NCI-H146 treated with DMSO at 0.1 percent for 48 hours (cell line): Measurements from ENCODE around the gene RSU1.
A peak's percentile ranks its signal among the peaks of the same experiment; 100 is the strongest.

Experiments used
- DNase-seq: peaks from one replicate; lab custom pipeline; 2025; ENCODE audit not compliant: unreplicated experiment; lab: John Stamatoyannopoulos, UW

Gene RSU1

DNA sequence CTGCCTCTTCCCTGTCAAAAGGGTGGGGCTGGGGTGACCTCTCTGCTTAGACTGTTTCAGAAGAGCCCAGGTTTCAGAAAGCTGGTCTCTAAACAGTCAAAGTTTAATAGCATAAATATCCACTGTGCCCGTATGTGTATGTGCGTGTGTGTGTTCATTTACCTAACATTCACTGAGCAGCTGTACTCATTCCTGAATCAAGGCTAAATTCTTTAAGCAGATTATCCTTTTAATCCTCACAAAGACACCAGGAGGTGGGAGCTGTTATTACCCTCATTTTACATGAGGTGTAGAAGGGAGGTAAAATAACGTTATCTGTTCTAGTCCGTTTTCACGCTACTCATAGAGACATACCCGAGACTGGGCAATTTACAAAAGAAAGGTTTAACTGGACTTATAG, 72.2 kb downstream of the RSU1 start:
- DNase-seq, result no peak

DNA sequence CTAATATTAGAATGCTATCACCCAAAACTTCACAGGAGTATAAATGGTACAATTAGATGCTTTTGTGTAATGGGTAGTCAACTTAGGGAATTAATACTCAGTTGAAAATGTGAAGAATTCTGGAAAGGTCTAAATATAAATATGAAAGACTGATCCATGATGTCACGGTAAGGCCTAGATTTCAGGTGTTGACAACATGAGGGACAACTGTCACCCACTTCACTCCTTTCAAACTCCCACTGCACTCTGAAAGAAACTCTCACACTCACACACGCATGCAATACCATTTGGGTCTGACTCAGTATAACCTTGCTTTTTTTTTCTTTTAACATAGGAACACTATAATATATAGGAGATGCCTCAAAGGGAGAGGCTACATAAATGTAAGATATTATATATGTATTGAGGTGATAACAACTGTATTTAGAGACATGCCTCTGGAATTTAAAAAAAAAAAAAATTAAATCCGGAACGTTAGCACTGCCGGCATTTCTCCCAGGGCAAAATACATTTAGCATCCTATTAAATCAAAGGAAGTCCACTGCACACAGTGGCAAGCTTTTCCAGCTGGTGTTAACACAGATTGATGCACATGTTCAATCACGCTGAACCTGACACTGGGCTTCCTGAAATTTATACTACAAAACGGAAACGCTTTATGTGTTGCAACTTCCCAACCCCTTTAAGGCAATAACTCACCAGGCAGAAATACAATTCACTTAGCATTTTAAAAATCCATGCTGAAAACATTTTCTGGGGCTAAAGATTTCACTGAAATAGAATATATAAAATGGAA, 74.9 kb downstream of the RSU1 start:
- peak; percentile 57 for DNase-seq

DNA sequence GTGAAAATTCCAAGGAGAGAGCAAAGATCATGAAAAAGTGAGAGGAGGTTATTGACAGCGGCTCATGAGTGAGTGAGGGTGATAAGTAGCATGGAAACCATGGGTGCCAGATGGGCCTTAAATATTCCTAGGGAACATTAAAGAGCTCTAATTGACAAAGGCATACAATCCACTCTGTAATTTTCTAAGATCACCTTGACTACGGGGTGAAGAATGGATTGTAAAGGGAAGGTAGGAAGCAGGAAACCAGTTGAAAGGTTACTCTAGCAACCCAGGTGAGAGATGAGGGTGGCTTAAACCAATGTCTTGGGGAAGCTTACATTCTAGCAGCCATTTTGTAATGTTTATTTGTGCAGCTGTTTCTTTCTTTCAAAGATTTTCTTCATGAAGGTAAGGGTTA, 75.7 kb downstream of the RSU1 start:
- peak; percentile 100 for DNase-seq

DNA sequence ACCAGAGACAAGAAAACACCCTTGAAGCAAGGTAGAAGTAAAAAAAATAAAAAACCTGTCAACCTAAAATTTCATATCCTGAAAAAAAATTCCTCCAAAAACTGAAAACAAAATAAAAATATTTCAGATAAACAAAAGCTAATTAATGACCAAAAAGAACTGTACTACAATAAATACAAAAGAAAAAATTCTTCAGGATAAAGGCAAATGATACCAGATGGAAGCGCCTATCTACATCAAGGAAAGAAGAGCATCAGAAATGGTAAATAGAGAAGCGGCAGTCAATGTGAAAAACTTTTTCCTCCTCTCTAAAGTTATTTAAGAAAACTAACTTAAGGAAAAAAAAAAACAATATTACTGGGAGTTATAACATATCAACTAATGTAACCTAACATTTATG, 79.8 kb downstream of the RSU1 start:
- DNase-seq, result no peak

DNA sequence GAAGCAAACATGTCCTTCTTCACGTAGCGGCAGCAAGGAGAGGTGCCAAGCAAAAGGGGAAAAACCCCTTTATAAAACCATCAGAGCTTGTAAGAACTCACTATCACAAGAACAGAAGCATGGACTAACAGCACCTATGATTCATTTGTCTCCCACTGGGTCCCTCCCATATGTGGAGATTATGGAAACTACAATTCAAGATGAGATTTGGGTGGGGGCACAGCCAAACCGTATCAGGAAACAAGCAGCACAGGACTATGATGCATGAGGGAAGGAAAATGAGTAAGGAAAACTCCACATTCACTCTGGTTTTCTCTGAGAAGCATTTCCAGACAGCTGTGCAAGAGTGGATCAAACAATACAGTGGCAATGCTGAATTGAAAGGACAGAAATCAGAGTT, 81.6 kb downstream of the RSU1 start:
- no peak for DNase-seq

DNA sequence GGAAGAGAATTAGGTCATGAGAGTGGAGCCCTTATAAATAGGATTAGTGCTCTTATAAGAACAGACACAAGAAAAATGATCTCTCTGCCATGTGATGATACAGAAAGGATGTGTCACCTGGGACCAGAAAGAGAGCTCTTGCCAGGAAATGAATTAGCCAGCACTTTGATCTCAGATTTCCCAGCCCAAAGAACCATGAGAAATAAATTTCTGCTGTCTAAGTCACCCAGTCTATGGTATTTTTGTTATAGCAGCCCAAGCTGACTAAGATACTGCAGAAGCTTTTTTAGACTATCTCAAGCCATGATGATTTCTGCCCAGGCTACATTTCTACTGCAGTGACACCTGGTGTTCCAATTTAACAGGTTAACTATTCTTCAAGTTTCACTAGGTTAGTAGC, 84.8 kb downstream of the RSU1 start:
- no peak for DNase-seq

DNA sequence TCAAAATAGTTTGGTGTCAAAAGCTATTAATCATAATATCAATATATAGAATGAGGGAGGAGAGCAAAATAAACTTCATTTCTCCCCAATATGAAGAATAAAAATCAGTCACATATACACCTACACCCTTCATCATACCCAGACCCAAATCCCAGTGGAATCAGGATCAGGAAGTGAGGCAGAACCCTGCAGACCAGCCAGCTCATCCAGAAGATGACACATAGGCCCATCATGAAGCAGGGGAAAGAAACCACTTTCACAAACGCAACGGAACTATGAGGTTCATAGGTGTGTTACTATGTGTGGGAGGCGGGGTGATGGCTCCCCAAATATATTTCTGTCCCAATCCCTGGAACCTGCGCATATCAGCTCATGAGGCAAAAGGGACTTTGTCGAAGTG, 89.0 kb downstream of the RSU1 start:
- DNase-seq, result no peak

DNA sequence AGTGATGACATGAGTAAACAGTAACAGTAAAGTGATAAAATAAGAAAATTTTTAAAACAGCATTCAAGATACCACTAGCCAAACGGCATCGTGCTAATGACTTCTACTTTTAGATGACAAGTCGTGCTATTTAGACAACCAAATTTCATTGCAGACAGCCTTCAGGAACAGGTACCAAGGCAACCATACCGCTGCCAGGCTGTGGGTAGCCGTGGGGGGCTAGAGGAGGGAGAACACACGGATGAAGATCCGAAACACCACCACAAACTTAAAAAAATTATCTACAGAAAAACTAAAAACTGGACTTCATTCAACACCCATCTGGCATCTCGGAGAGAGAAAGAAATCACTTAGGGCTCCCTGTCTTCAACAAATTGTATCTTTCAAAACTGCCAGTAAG, 89.6 kb downstream of the RSU1 start:
- DNase-seq, result no peak

DNA sequence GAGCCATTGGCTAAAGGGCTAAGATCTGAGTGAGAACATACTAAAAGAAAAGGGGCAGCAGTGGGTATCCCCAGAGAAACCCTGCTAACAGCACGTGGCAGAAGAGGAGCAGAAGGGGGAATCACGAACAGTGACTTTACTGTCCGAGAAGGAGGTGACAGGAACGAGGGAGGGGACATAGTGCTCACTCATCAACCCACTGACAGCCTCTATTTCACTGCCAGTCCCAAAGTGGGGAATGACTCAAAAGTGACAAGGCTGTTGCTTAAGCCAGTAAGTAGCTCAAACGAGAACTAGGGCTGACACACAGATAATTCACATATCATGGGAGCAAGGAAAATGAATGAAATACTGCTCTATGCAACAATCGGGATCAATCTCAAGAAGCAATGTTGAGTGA, 92.7 kb downstream of the RSU1 start:
- DNase-seq, result no peak

DNA sequence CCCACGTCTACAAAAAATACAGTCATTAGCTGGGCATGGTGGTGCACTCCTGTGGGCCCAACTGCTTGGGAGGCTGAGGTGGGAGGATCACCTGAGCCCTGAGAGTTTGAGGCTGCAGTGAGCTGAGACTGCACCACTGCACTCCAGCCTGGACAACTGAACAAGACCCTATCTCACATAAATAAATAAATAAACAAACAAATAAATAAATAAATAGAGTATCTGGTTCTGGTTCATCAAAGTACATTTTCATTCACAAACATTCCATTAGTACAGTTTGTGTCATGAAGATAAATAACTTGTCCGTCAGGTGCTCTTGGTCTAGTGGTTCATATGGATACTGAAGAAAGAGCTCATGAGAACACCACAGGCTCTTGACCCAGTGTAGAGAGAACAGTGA, 96.4 kb downstream of the RSU1 start:
- no peak for DNase-seq

DNA sequence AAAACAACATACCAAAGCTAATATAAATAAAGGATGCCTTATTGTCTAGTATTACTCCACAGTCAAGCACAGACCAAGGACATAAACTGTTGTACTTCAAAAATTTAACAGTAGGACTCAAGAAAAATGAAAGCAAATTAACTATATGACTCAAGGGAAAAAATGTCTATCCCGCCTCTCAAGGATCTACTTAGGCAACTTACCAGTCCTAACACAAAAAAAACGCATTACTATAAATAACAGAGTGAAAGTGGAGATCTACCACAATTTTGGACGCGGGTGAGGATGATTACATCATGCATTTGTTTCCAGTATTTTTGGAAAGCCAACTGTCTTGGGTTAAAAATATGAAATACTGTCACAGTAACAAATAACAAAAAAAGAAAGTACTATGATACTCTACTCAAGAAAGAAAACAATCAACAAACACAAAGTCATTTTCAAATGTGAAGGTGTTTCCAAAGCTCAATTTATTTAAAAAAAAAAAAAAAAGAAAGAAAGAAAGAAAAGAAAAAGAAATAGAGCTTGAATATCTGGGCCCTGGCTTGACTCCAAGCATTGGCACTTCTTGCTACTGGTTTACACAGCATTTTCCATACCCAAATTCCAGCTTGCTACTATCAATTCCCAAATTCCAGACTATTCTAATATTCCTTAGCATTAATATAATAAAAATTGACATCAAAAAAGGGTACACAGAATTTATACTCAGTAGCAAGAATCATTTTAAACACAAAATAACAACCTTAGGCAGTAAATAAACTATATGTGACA, 99.4 kb downstream of the RSU1 start:
- DNase-seq, result no peak

DNA sequence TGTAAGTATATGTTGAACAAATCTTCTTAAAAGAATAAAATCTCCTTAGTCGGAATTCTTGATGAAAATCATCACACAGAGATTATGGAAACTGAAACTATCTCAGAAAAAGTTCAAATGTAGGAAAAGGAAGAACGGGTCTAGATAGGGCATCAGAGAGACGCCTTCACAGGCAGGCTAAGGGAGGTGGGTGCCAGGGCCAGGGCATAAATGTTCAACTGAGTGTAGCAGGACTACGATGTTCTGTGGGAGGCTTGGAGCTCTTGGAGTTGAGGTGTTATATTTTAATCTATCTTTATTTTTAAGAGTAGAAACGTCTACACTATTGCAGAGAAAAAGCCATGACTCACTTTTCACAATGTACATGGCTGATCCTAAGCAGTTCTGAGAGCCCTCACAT, 101.2 kb downstream of the RSU1 start:
- DNase-seq, result no peak

DNA sequence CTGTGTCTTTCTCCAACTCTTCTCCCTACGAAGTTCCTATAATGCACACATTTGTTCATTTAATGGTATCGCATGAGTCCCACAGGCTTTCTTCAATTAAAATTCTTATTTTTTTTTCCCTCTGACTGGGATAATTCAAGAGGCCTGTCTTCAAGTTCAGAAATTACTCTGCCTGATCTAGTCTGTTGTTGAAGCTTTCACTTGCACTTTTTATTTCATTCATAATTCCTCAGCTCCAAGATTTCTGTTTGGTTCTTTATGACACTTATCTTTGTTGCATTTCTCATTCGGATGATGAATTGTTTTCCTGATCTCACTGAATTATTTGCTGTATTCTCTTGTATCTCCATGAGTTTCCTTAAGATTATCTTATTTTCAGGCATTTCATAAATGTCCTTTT, 103.9 kb downstream of the RSU1 start:
- no peak for DNase-seq

DNA sequence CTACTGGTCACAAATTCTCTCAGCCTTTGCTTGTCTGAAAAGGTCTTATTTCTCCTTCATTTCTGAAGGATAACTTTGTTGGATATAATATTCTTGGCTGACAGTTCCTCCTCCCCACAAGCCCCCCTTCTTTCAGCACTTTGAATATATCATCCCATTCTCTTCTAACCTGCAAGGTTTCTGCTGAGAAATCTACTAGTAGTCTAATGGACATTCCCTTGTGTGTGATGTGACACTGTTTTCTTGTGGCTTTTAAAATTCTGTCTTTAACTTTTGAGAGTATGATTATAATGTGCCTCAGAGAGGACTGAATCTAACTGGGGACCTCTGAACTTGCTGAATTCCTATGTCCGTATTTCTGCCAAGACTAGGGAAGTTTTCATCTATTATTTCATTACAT, 104.3 kb downstream of the RSU1 start:
- DNase-seq, result no peak

DNA sequence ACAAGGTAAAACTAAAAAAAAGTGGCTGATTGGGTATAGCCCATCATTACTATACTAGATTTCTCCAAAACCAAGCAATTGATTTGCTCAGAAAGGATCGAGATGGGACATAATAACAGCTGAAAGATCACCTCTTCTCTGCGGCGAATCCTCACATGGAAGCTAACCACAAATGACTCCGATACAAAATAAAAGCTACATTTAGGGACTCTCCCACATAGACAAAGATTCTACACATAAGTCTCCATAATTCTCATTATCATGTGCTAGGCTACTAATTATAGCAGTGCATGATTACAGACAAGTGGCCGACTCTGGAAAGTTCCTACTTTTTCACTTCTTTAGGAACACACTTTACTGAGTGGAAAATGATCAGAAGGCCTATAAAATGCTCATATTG, 116.9 kb downstream of the RSU1 start:
- no peak for DNase-seq

DNA sequence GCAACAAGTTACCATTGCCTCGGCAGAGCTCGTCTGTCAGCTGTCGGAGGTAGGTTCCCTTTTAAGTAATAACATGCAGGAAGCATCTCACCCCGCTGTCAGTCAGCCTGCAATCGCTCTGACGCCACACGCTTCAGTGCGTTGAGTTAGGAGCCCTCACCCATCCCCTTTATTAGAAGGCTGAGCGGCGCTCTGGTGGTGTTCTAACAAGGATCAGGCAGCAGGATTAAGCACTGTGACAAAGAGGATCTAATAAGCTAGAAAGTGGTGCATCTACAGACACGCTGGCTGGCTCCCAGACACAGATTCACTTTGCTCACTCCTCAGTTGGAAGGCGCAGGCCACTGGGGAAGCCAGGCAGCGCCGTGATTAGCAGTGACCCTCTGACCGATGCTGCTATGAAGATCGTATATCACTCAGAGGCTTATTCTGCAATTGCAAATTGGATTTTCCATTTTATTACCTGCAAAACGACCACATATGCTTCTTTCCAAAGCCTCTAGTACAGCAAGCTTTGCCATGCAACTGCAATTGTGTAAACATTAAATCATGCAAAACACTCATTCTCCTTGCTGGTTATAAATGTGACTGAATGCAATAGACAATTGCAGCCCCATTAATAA, 117.7 kb downstream of the RSU1 start:
- DNase-seq, result no peak

DNA sequence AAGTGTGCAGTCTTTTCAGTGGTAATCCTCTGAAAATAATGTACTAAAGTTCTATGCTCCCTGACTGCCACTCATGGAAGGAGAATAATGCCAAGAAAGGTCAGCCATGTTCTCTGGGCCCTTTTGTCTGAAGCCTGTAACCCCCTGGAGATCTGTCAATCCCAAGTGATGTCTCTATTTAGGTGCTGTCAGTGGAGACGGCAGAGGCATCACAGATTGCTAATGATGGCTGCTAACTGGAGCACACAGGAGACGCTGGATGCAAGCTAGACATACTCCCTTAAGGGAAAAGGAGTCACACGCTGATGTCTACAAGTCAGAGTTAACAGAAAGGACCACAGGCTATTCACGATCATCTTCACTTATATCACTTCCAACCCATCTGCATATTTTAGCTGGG, 118.8 kb downstream of the RSU1 start:
- no peak for DNase-seq

DNA sequence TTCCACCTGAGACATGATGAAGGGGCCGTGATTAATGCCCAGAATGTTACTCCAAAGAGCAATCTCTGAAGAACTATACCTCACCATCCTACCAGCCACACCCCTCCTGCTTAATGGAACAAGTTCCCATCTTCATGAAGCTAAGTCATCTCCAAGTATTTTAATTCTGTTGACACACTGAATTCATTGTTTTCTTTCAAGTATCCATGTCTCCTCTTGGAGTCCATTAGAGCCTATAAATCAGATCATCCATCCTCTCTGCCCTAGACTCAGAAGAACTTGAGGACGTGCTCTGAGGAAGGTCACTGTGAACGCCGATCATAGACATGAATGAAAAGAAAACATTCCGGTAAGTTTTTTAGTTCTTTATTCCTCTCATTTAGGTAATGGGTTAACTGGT, 126.8 kb downstream of the RSU1 start:
- DNase-seq, result no peak

DNA sequence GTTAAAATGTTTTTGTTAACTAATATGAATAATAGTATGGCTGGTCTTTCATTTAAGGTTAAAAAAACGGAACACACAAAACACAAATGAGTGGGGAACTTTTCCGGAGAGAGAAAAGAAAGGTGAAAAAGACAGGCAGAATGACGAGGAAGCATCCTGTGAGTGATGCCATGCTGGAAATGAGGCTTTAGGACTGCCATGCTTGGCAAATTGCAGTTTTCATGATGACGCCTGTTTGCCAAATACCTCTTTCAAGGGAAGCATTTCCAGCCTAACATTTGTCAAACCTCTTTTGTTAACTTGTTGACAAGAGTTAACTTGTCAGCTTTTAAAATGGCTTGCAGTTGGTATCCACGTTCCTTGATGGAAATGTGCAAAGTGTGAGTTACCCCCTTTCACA, 127.5 kb downstream of the RSU1 start:
- no peak for DNase-seq

DNA sequence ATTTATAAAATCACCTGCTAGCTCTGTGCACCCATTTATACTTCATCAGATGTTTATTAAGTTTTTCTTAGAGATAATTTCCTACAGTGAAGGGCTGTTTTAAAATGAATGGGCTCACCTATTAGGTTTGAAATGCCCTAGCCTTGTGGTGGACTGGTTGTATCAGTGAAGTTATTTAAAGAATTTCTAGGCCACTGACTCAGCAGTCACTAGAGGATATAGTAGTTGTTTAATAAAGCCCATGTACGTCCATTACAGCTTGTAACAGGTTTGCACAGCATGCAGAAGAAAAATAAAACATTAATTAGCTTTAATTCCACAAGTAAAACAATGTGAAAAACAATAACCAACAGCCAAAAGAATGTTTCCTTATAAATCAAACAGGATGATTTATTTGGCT, 128.0 kb downstream of the RSU1 start:
- no peak for DNase-seq

DNA sequence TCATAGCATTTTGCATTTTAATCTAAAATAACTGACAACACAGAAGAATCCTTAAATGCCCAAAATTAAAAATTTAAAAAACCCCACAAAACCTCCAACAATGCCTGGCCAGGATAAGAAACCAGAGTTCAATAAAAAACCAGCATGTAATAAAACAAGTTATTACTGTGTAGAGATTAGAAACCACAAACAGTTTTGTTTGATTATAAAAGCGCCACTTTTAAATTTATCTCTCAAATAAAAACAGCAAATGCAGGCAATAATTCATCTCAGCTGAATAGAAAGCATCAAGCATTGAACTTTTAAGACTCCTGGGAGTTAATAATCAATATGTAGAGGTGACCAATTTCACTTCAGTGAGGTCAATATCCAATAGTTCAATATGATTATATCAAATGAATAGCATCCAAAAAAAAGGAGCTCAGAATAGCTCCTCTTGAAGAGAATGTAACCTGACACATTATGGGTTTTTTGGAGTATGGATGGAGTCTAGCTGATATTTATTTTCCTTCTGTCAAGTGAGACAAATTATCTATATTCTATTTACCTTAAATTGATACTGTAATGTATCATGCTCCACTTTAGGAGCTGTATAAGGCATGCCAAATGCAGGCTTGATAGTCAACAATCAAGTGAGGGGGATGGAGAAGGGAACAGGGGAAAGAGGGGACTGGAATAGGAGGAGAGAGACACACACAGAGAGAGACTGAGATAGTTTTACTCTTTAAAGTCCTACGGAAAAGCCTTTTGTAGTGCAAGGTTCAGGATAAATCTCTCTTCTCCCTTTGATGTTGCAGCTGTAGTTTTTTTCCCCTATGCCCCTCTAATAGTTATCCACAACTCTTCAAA, 130.9 kb downstream of the RSU1 start:
- DNase-seq, result no peak
